HepG2 (cell line): ENCODE measurements around the gene PHF23. TPM values are rescaled to one million over a fixed set of nuclear protein-coding genes. Genes with fewer than 3 reads are reported as not detected.

Source experiments
- ATAC-seq: fragments of 200-7000 bp; cut with Tn5 transposase; 3 replicates; pipeline ENCODE4 v1.9.1; 2020; ENCODE audit warnings: mild to moderate bottlenecking, moderate library complexity
- BruUV-seq: library from RNA; stranded (reverse); fragments of 400-500 nt; replicated peaks from 2 replicates; lab custom pipeline; 2021; lab: Mats Ljungman, UMichigan
- CTCF ChIA-PET: fragments of 300-600 bp; formaldehyde crosslinking; extraction: SDS; loops from one replicate; lab custom pipeline; 2021; ENCODE audit warnings: low total read pairs, inconsistent platforms, low intra/inter-chr PET ratio; lab: Yijun Ruan, JAX
- POLR2A ChIA-PET: fragments of 350-600 bp; sonication (Branson Sonifier 250); formaldehyde crosslinking; loops from one replicate; lab custom pipeline; 2020; ENCODE audit warnings: antibody characterized with exemption, inconsistent platforms; lab: Yijun Ruan, JAX
- DNase-seq: peaks from one replicate; pipeline ENCODE4 v3.0.0-alpha.2; 2015; ENCODE audit warnings: low spot score
- FAIRE-seq: peaks from 3 replicates; lab custom pipeline; 2011; peaks lifted over from hg19 to GRCh38; lab: Jason Lieb, UNC
- H2AFZ ChIP-seq: one replicate; pipeline ENCODE4 v1.6.1; 2011; ENCODE audit warnings: low read length, inconsistent platforms
- H3K27ac ChIP-seq: fragments of 300-600 bp; 3 replicates; pipeline ENCODE4 v1.8.0; 2011; ENCODE audit warnings: mixed run types, mild to moderate bottlenecking, mixed read lengths, low read length, inconsistent platforms; ENCODE audit not compliant: insufficient read depth; ENCODE audit errors: extremely low read length
- H3K27me3 ChIP-seq, 2 experiments: fragments of 200-600 bp in 1 of 2; 2 replicates in 1 of 2; 3 replicates in 1 of 2; pipeline versions ENCODE4 v1.6.0 to v1.8.0; 2011; ENCODE audit warnings: low read length in 2 of 2, mild to moderate bottlenecking in 2 of 2, moderate library complexity in 2 of 2, inconsistent platforms in 1 of 2; ENCODE audit not compliant: insufficient read depth in 2 of 2, control insufficient read depth in 1 of 2
- H3K36me3 ChIP-seq, 2 experiments: fragments of 200-600 bp in 1 of 2; replicated peaks in 1 of 2; 2 replicates in 1 of 2; 3 replicates in 1 of 2; pipeline versions ENCODE4 v1.5.1 to v1.8.0; 2011; ENCODE audit warnings: low read length in 2 of 2, inconsistent platforms in 1 of 2; ENCODE audit not compliant: insufficient read depth in 2 of 2, control insufficient read depth in 1 of 2
- H3K4me1 ChIP-seq: 2 replicates; pipeline ENCODE4 v1.5.1; 2012; ENCODE audit warnings: low read length, inconsistent platforms; ENCODE audit not compliant: insufficient read depth
- H3K4me2 ChIP-seq: 2 replicates; pipeline ENCODE4 v1.6.0; 2011; ENCODE audit warnings: low read depth, low read length, inconsistent platforms
- H3K4me3 ChIP-seq, 3 experiments: fragments of 200-600 bp in 1 of 3; sonication (generic), shearing (Covaris generic) in 1 of 3; replicated peaks in 1 of 3; 2 replicates each; pipeline ENCODE4 v1.5.1; 2011 to 2016; ENCODE audit warnings: low read length in 3 of 3, inconsistent platforms in 2 of 3, low read depth in 2 of 3, mild to moderate bottlenecking in 2 of 3, control low read depth in 1 of 3, mixed read lengths in 1 of 3; ENCODE audit not compliant: insufficient read depth in 1 of 3
- H3K79me2 ChIP-seq: one replicate; pipeline ENCODE4 v1.6.1; 2011; ENCODE audit warnings: low read length, inconsistent platforms; ENCODE audit not compliant: insufficient read depth
- H3K9ac ChIP-seq: 2 replicates; pipeline ENCODE4 v1.6.0; 2011; ENCODE audit warnings: mild to moderate bottlenecking, low read depth, low read length, inconsistent platforms; ENCODE audit not compliant: insufficient read depth
- H3K9me3 ChIP-seq: 2 replicates; pipeline ENCODE4 v1.5.1; 2012; ENCODE audit warnings: mild to moderate bottlenecking, low read length
- H4K20me1 ChIP-seq: 2 replicates; pipeline ENCODE4 v1.6.0; 2011; ENCODE audit warnings: inconsistent platforms, mild to moderate bottlenecking, low read length, moderate library complexity; ENCODE audit not compliant: insufficient read depth
- ERF ChIP-seq: IDR thresholded peaks from 2 replicates; pipeline ENCODE4 v1.6.1; 2018; ENCODE audit warnings: missing biosample characterization, missing genetic modification reagents
- ESRRA ChIP-seq: sonication (generic); formaldehyde crosslinking; IDR thresholded peaks from 2 replicates; pipeline ENCODE4 v1.5.1; 2020; ENCODE audit warnings: mild to moderate bottlenecking, low read depth, missing genetic modification reagents
- FLYWCH1 ChIP-seq: sonication (generic); formaldehyde crosslinking; IDR thresholded peaks from 2 replicates; pipeline ENCODE4 v1.8.1; 2023; ENCODE audit warnings: mild to moderate bottlenecking, missing genetic modification reagents
- GFI1 ChIP-seq: sonication (generic); formaldehyde crosslinking; IDR thresholded peaks from 2 replicates; pipeline ENCODE4 v1.5.0; 2020; ENCODE audit warnings: missing genetic modification reagents, mild to moderate bottlenecking, borderline replicate concordance
- NR2C2 ChIP-seq: sonication (generic); formaldehyde crosslinking; IDR thresholded peaks from 2 replicates; pipeline ENCODE4 v1.4.0; 2020; ENCODE audit warnings: missing genetic modification reagents, mild to moderate bottlenecking, moderate library complexity, borderline replicate concordance
- RXRA ChIP-seq: sonication (generic); formaldehyde crosslinking; IDR thresholded peaks from 2 replicates; pipeline ENCODE4 v1.5.1; 2020; ENCODE audit warnings: missing genetic modification reagents
- SPEN ChIP-seq: sonication (generic); formaldehyde crosslinking; IDR thresholded peaks from 2 replicates; pipeline ENCODE4 v1.5.1; 2020; ENCODE audit warnings: low read depth, mild to moderate bottlenecking, missing genetic modification reagents
- THAP8 ChIP-seq: sonication (generic); formaldehyde crosslinking; IDR thresholded peaks from 2 replicates; pipeline ENCODE4 v1.5.1; 2020; ENCODE audit warnings: missing genetic modification reagents, mild to moderate bottlenecking, borderline replicate concordance
- ZBED4 ChIP-seq: sonication (generic); formaldehyde crosslinking; IDR thresholded peaks from 2 replicates; pipeline ENCODE4 v1.4.0; 2020; ENCODE audit warnings: missing genetic modification reagents, borderline replicate concordance
- ZNF17 ChIP-seq: sonication (generic); formaldehyde crosslinking; IDR thresholded peaks from 2 replicates; pipeline ENCODE4 v1.5.0; 2020; ENCODE audit warnings: mild to moderate bottlenecking, missing genetic modification reagents
- ZNF337 ChIP-seq: sonication (generic); formaldehyde crosslinking; IDR thresholded peaks from 2 replicates; pipeline ENCODE4 v1.5.1; 2020; ENCODE audit warnings: missing genetic modification reagents, low read depth, mild to moderate bottlenecking, borderline replicate concordance
- ZNF468 ChIP-seq: sonication (generic); formaldehyde crosslinking; IDR thresholded peaks from 2 replicates; pipeline ENCODE4 v1.8.0; 2022; ENCODE audit warnings: mild to moderate bottlenecking, moderate library complexity, missing genetic modification reagents
- ZNF597 ChIP-seq: sonication (generic); formaldehyde crosslinking; IDR thresholded peaks from 2 replicates; pipeline ENCODE4 v1.5.0; 2020; ENCODE audit warnings: missing genetic modification reagents
- ZNF709 ChIP-seq: sonication (generic); formaldehyde crosslinking; IDR thresholded peaks from 2 replicates; pipeline ENCODE4 v1.5.0; 2020; ENCODE audit warnings: mild to moderate bottlenecking, missing genetic modification reagents
- WGBS: methylation state at CpG from one replicate; pipeline ENCODE4 v1.1.6; 2017; ENCODE audit warnings: low lambda C conversion rate; 5-methylcytosine and 5-hydroxymethylcytosine counted together
- in situ Hi-C: cut with HindIII; loops from 2 replicates; pipeline ENCODE4 v1.10.0; 2017; ENCODE audit warnings: low pct_unique_long_range_greater_than_20kb; ENCODE audit not compliant: extremely low pct_ligation_motif_present
- intact Hi-C: fragments of 100-400 bp; cut with micrococcal nuclease; formaldehyde crosslinking; loops from one replicate; pipeline ENCODE4 v1.10.0; 2022; ENCODE audit not compliant: unreplicated experiment
- polyA plus RNA-seq, 8 experiments: library from polyadenylated mRNA; depleted of rRNA in 3 of 8; stranded (reverse) in 7 of 8; unstranded in 1 of 8; fragments of >200 nt; fragmentation: Illumina TruSeq in 4 of 8; extraction: Trizol in 4 of 8; gene quantifications; 2 replicates each; pipeline versions ENCODE4 v1.2.1 to v1.2.3, GENCODE V29; 2011 to 2016; ENCODE audit warnings: low read depth in 4 of 8, missing spikeins in 1 of 8, mixed read lengths in 1 of 8; ENCODE audit not compliant: insufficient read depth in 1 of 8
- total RNA-seq, 5 experiments: library from RNA; depleted of rRNA; stranded (reverse); fragments of >200 nt; fragmentation: Illumina TruSeq; extraction: Trizol; gene quantifications; 2 replicates each; pipeline ENCODE4 v1.2.3, GENCODE V29; 2016; ENCODE audit warnings: low read depth in 1 of 5
- TF ChIP-seq, protein P1 (sequence below): sonication (generic); formaldehyde crosslinking; IDR thresholded peaks from 2 replicates; pipeline ENCODE4 v1.4.0; 2020; ENCODE audit warnings: missing genetic modification reagents
- TF ChIP-seq, protein P2 (sequence below): fragments of 450-650 bp; IDR thresholded peaks from 2 replicates; pipeline ENCODE4 v1.6.1; 2017

The PHF23 gene
- total and polyA plus RNA-seq, 2 of the 13 experiments (the other 11 are each of a cell fraction or from before 2014, with no cell fraction given), result 27.6 to 33.2 TPM

- in situ Hi-C loops, result loop anchor here (10.0 kb wide), 1 partner anchor 236 kb away; the partner anchor contains the start of gene SLC16A11
- peak; percentile 89 for FAIRE-seq
- 0 out of 2 replicates have a peak, but pooled peaks have one; percentile 36 for TF ChIP-seq ZNF709 (CRISPR knock-in tag)
- TF ChIP-seq ZBED4 (CRISPR knock-in tag), result no peak
- no peak for TF ChIP-seq ZNF17 (CRISPR knock-in tag)
- no peak for TF ChIP-seq NR2C2 (CRISPR knock-in tag)
- TF ChIP-seq ZNF468 (CRISPR knock-in tag), result peak; percentile 74; the same call in 1 of the 2 replicates
- TF ChIP-seq, protein P1, sequence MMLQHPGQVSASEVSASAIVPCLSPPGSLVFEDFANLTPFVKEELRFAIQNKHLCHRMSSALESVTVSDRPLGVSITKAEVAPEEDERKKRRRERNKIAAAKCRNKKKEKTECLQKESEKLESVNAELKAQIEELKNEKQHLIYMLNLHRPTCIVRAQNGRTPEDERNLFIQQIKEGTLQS (CRISPR knock-in tag), result no peak
- TF ChIP-seq ZNF337 (CRISPR knock-in tag), result peak; percentile 81; the same call in 1 of the 2 replicates
- TF ChIP-seq, protein P2, sequence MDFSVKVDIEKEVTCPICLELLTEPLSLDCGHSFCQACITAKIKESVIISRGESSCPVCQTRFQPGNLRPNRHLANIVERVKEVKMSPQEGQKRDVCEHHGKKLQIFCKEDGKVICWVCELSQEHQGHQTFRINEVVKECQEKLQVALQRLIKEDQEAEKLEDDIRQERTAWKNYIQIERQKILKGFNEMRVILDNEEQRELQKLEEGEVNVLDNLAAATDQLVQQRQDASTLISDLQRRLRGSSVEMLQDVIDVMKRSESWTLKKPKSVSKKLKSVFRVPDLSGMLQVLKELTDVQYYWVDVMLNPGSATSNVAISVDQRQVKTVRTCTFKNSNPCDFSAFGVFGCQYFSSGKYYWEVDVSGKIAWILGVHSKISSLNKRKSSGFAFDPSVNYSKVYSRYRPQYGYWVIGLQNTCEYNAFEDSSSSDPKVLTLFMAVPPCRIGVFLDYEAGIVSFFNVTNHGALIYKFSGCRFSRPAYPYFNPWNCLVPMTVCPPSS, result no peak
- TF ChIP-seq FLYWCH1 (CRISPR knock-in tag), result no peak
- TF ChIP-seq ESRRA (CRISPR knock-in tag), result no peak
- TF ChIP-seq ZNF597 (CRISPR knock-in tag), result no peak
- no peak for TF ChIP-seq SPEN
- peak; percentile 58; the same call in 1 of the 2 replicates for TF ChIP-seq RXRA (CRISPR knock-in tag)
- no peak for TF ChIP-seq THAP8 (CRISPR knock-in tag)
- TF ChIP-seq ERF (CRISPR knock-in tag), result peak; percentile 72
- no peak for TF ChIP-seq GFI1 (CRISPR knock-in tag)
Observed at GRCh38 chr17:7280519-7281073, 41.3 kb upstream of the PHF23 start.

More at GRCh38 chr17:7280519-7281073, 41.3 kb upstream of the PHF23 start:
- peak; percentile 72 for ATAC-seq
- Histone ChIP-seq H3K4me3 (peak overlapping the region; percentile 23 to 87 (median 31); a peak in 5 of 6 replicates), H3K36me3 (peaks cover 8% of the 10 kb centered on the region in 2 experiments; a peak in 4 of 5 replicates), H3K27ac (peak overlapping the region; percentile 59), H3K27me3 (no peaks in the 10 kb centered on the region), H4K20me1 (no peaks in the 10 kb centered on the region), H3K79me2 (no peaks in the 10 kb centered on the region), H3K4me1 (peaks cover 38% of the 10 kb centered on the region), H3K4me2 (peak overlapping the region; percentile 86), H3K9me3 (no peaks in the 10 kb centered on the region), H2AFZ (no peak overlapping the region), H3K9ac (peak overlapping the region; percentile 27)
- intact Hi-C loops, result loop anchor here (1.0 to 5.0 kb wide), 4 partner anchors 16 to 66 kb away; partner anchors contain the start of gene GABARAP
- ChIA-PET CTCF (interaction anchor here (1.2 to 2.9 kb wide), 7 partner anchors 12 to 235 kb away, joined by 3 to 43 read pairs (median 6); partner anchors contain the start of genes CTDNEP1 and ELP5), POLR2A (interaction anchor here (0.6 to 3.9 kb wide), 24 partner anchors 12 to 347 kb away, joined by 3 to 35 read pairs (median 6); partner anchors contain the start of genes ACADVL, ASGR2, CTDNEP1 and DLG4)
- WGBS, result 3% methylated on average over 16 of the region's 29 CpGs
- peak; percentile 79 for DNase-seq
- BruUV-seq, result no TSS peak
